H9 (cell line): Measurements from ENCODE around the gene DACT2. TPM values are rescaled to one million over a fixed set of nuclear protein-coding genes. Genes with fewer than 3 reads are reported as not detected.
A peak's percentile ranks its signal among the peaks of the same experiment; 100 is the strongest.

Experiments
- DNase-seq: peaks from one replicate; pipeline ENCODE4 v3.0.0-alpha.2; 2017
- H2AFZ ChIP-seq: one replicate; pipeline ENCODE4 v1.6.1; 2013; ENCODE audit warnings: mild to moderate bottlenecking, low read length, control low read depth, moderate library complexity
- H2AK5ac ChIP-seq: 2 replicates; pipeline ENCODE4 v1.6.1; 2013; ENCODE audit warnings: low read length, control low read depth, mixed read lengths; ENCODE audit not compliant: insufficient read length
- H2BK120ac ChIP-seq: one replicate; pipeline ENCODE4 v1.6.1; 2013; ENCODE audit warnings: low read depth, mild to moderate bottlenecking, low read length, control low read depth, inconsistent platforms; ENCODE audit not compliant: poor library complexity, severe bottlenecking
- H2BK12ac ChIP-seq: 2 replicates; pipeline ENCODE4 v1.6.1; 2013; ENCODE audit warnings: low read length, control low read depth, mixed read lengths, low read depth; ENCODE audit not compliant: insufficient read length
- H2BK15ac ChIP-seq: 2 replicates; pipeline ENCODE4 v1.6.1; 2013; ENCODE audit warnings: low read depth, low read length, control low read depth
- H2BK20ac ChIP-seq: one replicate; pipeline ENCODE4 v1.6.1; 2013; ENCODE audit warnings: low read depth, mild to moderate bottlenecking, low read length, control low read depth, inconsistent platforms; ENCODE audit not compliant: poor library complexity, severe bottlenecking
- H2BK5ac ChIP-seq: 2 replicates; pipeline ENCODE4 v1.6.1; 2013; ENCODE audit warnings: low read length, control low read depth, mixed read lengths; ENCODE audit not compliant: insufficient read length
- H3K14ac ChIP-seq: 2 replicates; pipeline ENCODE4 v1.6.1; 2013; ENCODE audit warnings: low read length, control low read depth; ENCODE audit not compliant: insufficient read depth
- H3K18ac ChIP-seq: 2 replicates; pipeline ENCODE4 v1.6.1; 2013; ENCODE audit warnings: low read depth, mild to moderate bottlenecking, mixed read lengths, low read length, control low read depth; ENCODE audit not compliant: insufficient read length
- H3K23ac ChIP-seq: 2 replicates; pipeline ENCODE4 v1.6.1; 2013; ENCODE audit warnings: low read length, control low read depth, mixed read lengths, low read depth; ENCODE audit not compliant: insufficient read length
- H3K23me2 ChIP-seq: 2 replicates; pipeline ENCODE4 v1.6.1; 2013; ENCODE audit warnings: low read depth, mild to moderate bottlenecking, mixed read lengths, low read length, control low read depth; ENCODE audit not compliant: insufficient read length, poor library complexity, severe bottlenecking
- H3K27ac ChIP-seq: 2 replicates; pipeline ENCODE4 v1.5.1; 2013; ENCODE audit warnings: low read length, control low read depth, mixed read lengths, low read depth; ENCODE audit not compliant: insufficient read length
- H3K27me3 ChIP-seq: 2 replicates; pipeline ENCODE4 v1.6.1; 2013; ENCODE audit warnings: low read length, control low read depth, inconsistent platforms; ENCODE audit not compliant: insufficient read depth
- H3K4ac ChIP-seq: 2 replicates; pipeline ENCODE4 v1.6.1; 2013; ENCODE audit warnings: low read depth, mild to moderate bottlenecking, control low read depth, inconsistent platforms, low read length, moderate library complexity
- H3K4me1 ChIP-seq: 2 replicates; pipeline ENCODE4 v1.6.1; 2013; ENCODE audit warnings: low read length, control low read depth, inconsistent platforms; ENCODE audit not compliant: insufficient read depth
- H3K4me2 ChIP-seq: 2 replicates; pipeline ENCODE4 v1.6.1; 2013; ENCODE audit warnings: low read length, control low read depth, mixed read lengths; ENCODE audit not compliant: insufficient read length, insufficient read depth
- H3K56ac ChIP-seq: 2 replicates; pipeline ENCODE4 v1.6.1; 2013; ENCODE audit warnings: low read depth, mild to moderate bottlenecking, mixed read lengths, low read length, control low read depth; ENCODE audit not compliant: insufficient read length
- H3K79me1 ChIP-seq: 2 replicates; pipeline ENCODE4 v1.6.1; 2013; ENCODE audit warnings: low read depth, mild to moderate bottlenecking, moderate library complexity, low read length, control low read depth, inconsistent platforms; ENCODE audit not compliant: insufficient read depth, poor library complexity, severe bottlenecking
- H3K79me2 ChIP-seq: 2 replicates; pipeline ENCODE4 v1.6.1; 2013; ENCODE audit warnings: low read length, control low read depth, inconsistent platforms; ENCODE audit not compliant: insufficient read depth
- H3K9ac ChIP-seq: 2 replicates; pipeline ENCODE4 v1.6.1; 2013; ENCODE audit warnings: low read length, control low read depth, mixed read lengths; ENCODE audit not compliant: insufficient read length; ENCODE audit errors: extremely low read depth
- H3K9me3 ChIP-seq: one replicate; pipeline ENCODE4 v1.6.1; 2013; ENCODE audit warnings: low read depth, low read length, inconsistent platforms; ENCODE audit not compliant: control insufficient read depth
- H3T11ph ChIP-seq: one replicate; pipeline ENCODE4 v1.6.1; 2013; ENCODE audit warnings: mild to moderate bottlenecking, low read length, control low read depth, inconsistent platforms
- H4K20me1 ChIP-seq: one replicate; pipeline ENCODE4 v1.6.1; 2013; ENCODE audit not compliant: control insufficient read depth, insufficient read length, insufficient read depth
- H4K5ac ChIP-seq: 2 replicates; pipeline ENCODE4 v1.6.1; 2013; ENCODE audit warnings: low read depth, mild to moderate bottlenecking, mixed read lengths, low read length, control low read depth; ENCODE audit not compliant: insufficient read length
- H4K8ac ChIP-seq: replicated peaks from 2 replicates; pipeline ENCODE4 v1.6.1; 2013; ENCODE audit warnings: low read length, control low read depth, mixed read lengths, low read depth; ENCODE audit not compliant: insufficient read length
- H4K91ac ChIP-seq: 2 replicates; pipeline ENCODE4 v1.6.1; 2013; ENCODE audit warnings: low read depth, mild to moderate bottlenecking, moderate library complexity, mixed read lengths, low read length, control low read depth; ENCODE audit not compliant: insufficient read length
- H3K27ac Mint-ChIP-seq, 3 experiments: 2 replicates in 2 of 3; 3 replicates in 1 of 3; pipeline ENCODE4 v1.8.0; 2020 to 2021; ENCODE audit warnings: mixed read lengths in 3 of 3, mild to moderate bottlenecking in 1 of 3, moderate library complexity in 1 of 3
- H3K27me3 Mint-ChIP-seq: 2 replicates; pipeline ENCODE4 v1.8.0; 2021; ENCODE audit warnings: low read depth, mild to moderate bottlenecking, moderate library complexity, mixed read lengths
- H3K36me3 Mint-ChIP-seq, 3 experiments: 2 replicates in 2 of 3; 3 replicates in 1 of 3; pipeline ENCODE4 v1.8.0; 2020 to 2021; ENCODE audit warnings: low read depth in 3 of 3, mixed read lengths in 3 of 3; ENCODE audit not compliant: insufficient read depth in 1 of 3
- H3K4me1 Mint-ChIP-seq, 2 experiments: 2 replicates each; pipeline ENCODE4 v1.8.0; 2020; ENCODE audit warnings: mixed read lengths in 2 of 2
- H3K4me3 Mint-ChIP-seq, 2 experiments: 2 replicates in 1 of 2; 3 replicates in 1 of 2; pipeline ENCODE4 v1.8.0; 2020 to 2021; ENCODE audit warnings: mild to moderate bottlenecking in 2 of 2, mixed read lengths in 2 of 2, moderate library complexity in 1 of 2
- H3K9me3 Mint-ChIP-seq, 2 experiments: 2 replicates in 1 of 2; 3 replicates in 1 of 2; pipeline ENCODE4 v1.8.0; 2020; ENCODE audit warnings: mild to moderate bottlenecking in 2 of 2, mixed read lengths in 2 of 2, moderate library complexity in 1 of 2
- CTCF ChIP-seq: fragments of 200-600 bp; sonication (generic); conservative IDR thresholded peaks from 3 replicates; pipeline ENCODE4 v1.8.0; 2021; ENCODE audit warnings: antibody characterized with exemption, mild to moderate bottlenecking
- WGBS: extraction: QIAGEN DNeasy Blood & Tissue Kit; methylation state at CpG from one replicate; pipeline ENCODE4 v1.1.7; 2013; ENCODE audit warnings: missing lambda C conversion rate, low lambda C conversion rate, mixed read lengths; ENCODE audit not compliant: insufficient read length; ENCODE audit errors: extremely low coverage; 5-methylcytosine and 5-hydroxymethylcytosine counted together
- total RNA-seq: library from RNA; stranded (reverse); gene quantifications from 2 replicates; pipeline ENCODE4 v1.2.1, GENCODE V29; 2021

The DACT2 gene
- total RNA-seq, 1 experiment from 2014 or later = 1.8 TPM

GRCh38 chr6:168272415-168273325 is 46.9 kb downstream of the DACT2 start:
- peak; percentile 55 for DNase-seq
- peaks cover 33 to 46% of the 10 kb centered on the region in 2 experiments for H3K4me1 Mint-ChIP-seq
- H3K56ac ChIP-seq = no peak overlapping the region
- H3K14ac ChIP-seq = no peak overlapping the region
- H3K4me3 Mint-ChIP-seq = no peak overlapping the region; a peak in 1 of 5 replicates
- H3K9me3 ChIP-seq = no peaks in the 10 kb centered on the region
- peaks cover 13% of the 10 kb centered on the region for H3K27me3 Mint-ChIP-seq
- H4K91ac ChIP-seq = no peak overlapping the region
- H3T11ph ChIP-seq = no peak overlapping the region
- no peak overlapping the region for H2BK20ac ChIP-seq
- H4K20me1 ChIP-seq = no peaks in the 10 kb centered on the region
- no peak overlapping the region for H3K23ac ChIP-seq
- H3K9me3 Mint-ChIP-seq = no peaks in the 10 kb centered on the region; a peak in 1 of 5 replicates
- no peak overlapping the region for H3K27ac ChIP-seq
- no peaks in the 10 kb centered on the region; the same call in 1 of the 2 replicates for H3K4me1 ChIP-seq
- H2BK12ac ChIP-seq = no peak overlapping the region
- no peaks in the 10 kb centered on the region for H3K23me2 ChIP-seq
- no peak overlapping the region for H2BK120ac ChIP-seq
- H3K79me2 ChIP-seq = no peaks in the 10 kb centered on the region
- no peak overlapping the region for H2AK5ac ChIP-seq
- H3K36me3 Mint-ChIP-seq = no peaks in the 10 kb centered on the region; a peak in 1 of 7 replicates
- no peak overlapping the region for H2AFZ ChIP-seq
- no peaks in the 10 kb centered on the region for H3K79me1 ChIP-seq
- H4K5ac ChIP-seq = no peak overlapping the region
- no peak overlapping the region for H4K8ac ChIP-seq
- no peak overlapping the region for H3K4ac ChIP-seq
- no peak overlapping the region for H3K4me2 ChIP-seq
- TF ChIP-seq CTCF = no peak
- H2BK15ac ChIP-seq = no peak overlapping the region
- no peaks in the 10 kb centered on the region for H3K27me3 ChIP-seq
- no CpG with 5 or more reads among the region's 17 CpGs for WGBS
- H3K18ac ChIP-seq = no peak overlapping the region
- H2BK5ac ChIP-seq = no peak overlapping the region
- H3K27ac Mint-ChIP-seq = no peak overlapping the region
- H3K9ac ChIP-seq = no peak overlapping the region
